HEK293 (cell line): ENCODE results near the gene MLXIPL.
"Not testable (repeated sequence)": the region's sequence is repeated elsewhere in the genome, so short reads cannot be mapped to it uniquely, and the experiment has no call there.

ENCODE experiments used
- CTCF ChIA-PET: fragments of 350-600 bp; formaldehyde crosslinking; extraction: SDS; loops from one replicate; lab custom pipeline; 2021; ENCODE audit warnings: antibody characterized with exemption; lab: Yijun Ruan, JAX
- POLR2A ChIA-PET: fragments of 300-600 bp; formaldehyde crosslinking; extraction: SDS; loops from one replicate; lab custom pipeline; 2020; ENCODE audit warnings: antibody characterized with exemption, inconsistent platforms; lab: Yijun Ruan, JAX
- H3K27ac ChIP-seq: fragments of 200-500 bp; sonication (Bioruptor generic); 2 replicates; pipeline ENCODE4 v1.5.1; 2014; ENCODE audit warnings: low read depth, low read length, control low read depth, inconsistent platforms; ENCODE audit errors: extremely low read depth
- H3K36me3 ChIP-seq, 2 experiments: fragments of 200-500 bp in 1 of 2; sonication (Bioruptor generic) in 1 of 2; 1 replicate in 1 of 2; 2 replicates in 1 of 2; pipeline ENCODE4 v1.5.1; 2014 to 2017; ENCODE audit warnings: inconsistent platforms in 2 of 2, low read length in 2 of 2; ENCODE audit not compliant: control insufficient read depth in 2 of 2, insufficient read depth in 1 of 2
- H3K4me1 ChIP-seq: fragments of 200-500 bp; sonication (Bioruptor generic); 2 replicates; pipeline ENCODE4 v1.5.1; 2014; ENCODE audit warnings: mild to moderate bottlenecking, low read length, inconsistent platforms; ENCODE audit not compliant: control insufficient read depth, insufficient read depth
- H3K4me3 ChIP-seq: 2 replicates; pipeline ENCODE4 v1.5.1; 2011; ENCODE audit warnings: low read depth, mild to moderate bottlenecking, control low read depth, low read length, moderate library complexity
- H3K9me3 ChIP-seq: fragments of 200-500 bp; sonication (Bioruptor generic); 2 replicates; pipeline ENCODE4 v1.5.1; 2014; ENCODE audit warnings: low read depth, low read length, inconsistent platforms; ENCODE audit not compliant: control insufficient read depth, insufficient read depth
- KLF1 ChIP-seq: fragments of 450-650 bp; formaldehyde crosslinking; IDR thresholded peaks from 2 replicates; pipeline ENCODE4 v1.5.1; 2016; ENCODE audit warnings: missing biosample characterization, missing genetic modification characterization
- ZBTB17 ChIP-seq: fragments of 450-650 bp; formaldehyde crosslinking; IDR thresholded peaks from 2 replicates; pipeline ENCODE4 v1.5.1; 2016; ENCODE audit warnings: missing biosample characterization, missing genetic modification characterization
- ZFP37 ChIP-seq: fragments of 450-650 bp; formaldehyde crosslinking; IDR thresholded peaks from 2 replicates; pipeline ENCODE4 v1.5.1; 2016; ENCODE audit warnings: missing biosample characterization, missing genetic modification characterization
- ZFP69B ChIP-seq: fragments of 450-650 bp; formaldehyde crosslinking; IDR thresholded peaks from 2 replicates; pipeline ENCODE4 v1.5.1; 2016; ENCODE audit warnings: missing biosample characterization, missing genetic modification characterization
- ZNF184 ChIP-seq: fragments of 450-650 bp; IDR thresholded peaks from 2 replicates; pipeline ENCODE4 v1.5.1; 2018; ENCODE audit warnings: missing biosample characterization, mild to moderate bottlenecking, missing genetic modification characterization
- ZNF221 ChIP-seq: fragments of 450-650 bp; formaldehyde crosslinking; IDR thresholded peaks from 2 replicates; pipeline ENCODE4 v1.5.1; 2017; ENCODE audit warnings: missing biosample characterization, missing genetic modification characterization, borderline replicate concordance
- ZNF324 ChIP-seq: fragments of 450-650 bp; formaldehyde crosslinking; IDR thresholded peaks from 2 replicates; pipeline ENCODE4 v1.5.1; 2016; ENCODE audit warnings: missing biosample characterization, missing genetic modification characterization
- ZNF366 ChIP-seq: fragments of 450-650 bp; formaldehyde crosslinking; conservative IDR thresholded peaks from 2 replicates; pipeline ENCODE4 v1.5.1; 2016; ENCODE audit warnings: missing biosample characterization, missing genetic modification characterization
- ZNF768 ChIP-seq: fragments of 450-650 bp; formaldehyde crosslinking; IDR thresholded peaks from 2 replicates; pipeline ENCODE4 v1.5.1; 2018; ENCODE audit warnings: missing biosample characterization, mild to moderate bottlenecking, missing genetic modification characterization
- ZNF785 ChIP-seq: fragments of 450-650 bp; formaldehyde crosslinking; IDR thresholded peaks from 2 replicates; pipeline ENCODE4 v1.5.1; 2016; ENCODE audit warnings: missing biosample characterization, missing genetic modification characterization
- TF ChIP-seq, protein P1 (sequence below): fragments of 450-650 bp; formaldehyde crosslinking; IDR thresholded peaks from 2 replicates; pipeline ENCODE4 v1.5.1; 2016; ENCODE audit warnings: missing biosample characterization, missing genetic modification characterization
- TF ChIP-seq, protein P2 (sequence below): fragments of 450-650 bp; formaldehyde crosslinking; IDR thresholded peaks from 2 replicates; pipeline ENCODE4 v1.5.1; 2016; ENCODE audit warnings: missing biosample characterization, missing genetic modification characterization

Gene MLXIPL

DNA sequence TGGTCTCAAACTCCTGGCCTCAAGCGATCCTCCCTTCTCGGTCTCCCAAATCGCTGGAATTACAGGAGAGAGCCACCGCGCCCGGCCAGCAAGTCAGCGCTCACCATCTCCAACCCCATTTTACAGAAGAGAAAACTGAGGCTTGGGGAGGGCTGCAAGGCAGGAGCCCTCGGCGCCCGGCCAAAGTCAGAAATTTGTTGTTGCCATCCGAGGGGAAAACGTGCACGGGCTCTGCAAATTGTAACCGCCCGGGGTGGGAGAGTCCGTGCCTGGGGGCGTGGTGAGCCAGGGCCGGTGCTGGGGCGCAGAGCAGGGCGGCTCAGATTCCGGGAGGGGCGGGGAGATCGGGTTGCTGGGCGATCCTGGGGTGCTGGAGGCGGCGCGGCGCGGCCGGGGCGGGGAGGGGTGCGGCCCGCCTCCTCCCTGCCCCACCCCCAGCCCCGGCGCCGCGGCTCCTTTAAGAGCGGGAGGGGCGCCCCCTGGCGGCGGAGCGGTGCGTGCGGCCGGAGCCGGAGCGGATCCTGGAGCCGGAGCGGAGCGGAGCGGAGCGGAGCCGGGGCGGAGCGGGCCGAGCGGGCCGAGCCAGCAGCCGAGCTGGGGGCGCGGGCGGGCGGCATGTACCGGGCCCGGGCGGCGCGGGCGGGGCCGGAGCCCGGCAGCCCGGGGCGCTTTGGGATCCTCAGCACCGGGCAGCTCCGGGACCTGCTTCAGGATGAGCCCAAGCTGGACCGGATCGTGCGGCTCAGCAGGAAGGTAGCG lies 43.2 kb upstream of the MLXIPL start, which contains the start of gene VPS37D (continued):
- TF ChIP-seq, protein P1, sequence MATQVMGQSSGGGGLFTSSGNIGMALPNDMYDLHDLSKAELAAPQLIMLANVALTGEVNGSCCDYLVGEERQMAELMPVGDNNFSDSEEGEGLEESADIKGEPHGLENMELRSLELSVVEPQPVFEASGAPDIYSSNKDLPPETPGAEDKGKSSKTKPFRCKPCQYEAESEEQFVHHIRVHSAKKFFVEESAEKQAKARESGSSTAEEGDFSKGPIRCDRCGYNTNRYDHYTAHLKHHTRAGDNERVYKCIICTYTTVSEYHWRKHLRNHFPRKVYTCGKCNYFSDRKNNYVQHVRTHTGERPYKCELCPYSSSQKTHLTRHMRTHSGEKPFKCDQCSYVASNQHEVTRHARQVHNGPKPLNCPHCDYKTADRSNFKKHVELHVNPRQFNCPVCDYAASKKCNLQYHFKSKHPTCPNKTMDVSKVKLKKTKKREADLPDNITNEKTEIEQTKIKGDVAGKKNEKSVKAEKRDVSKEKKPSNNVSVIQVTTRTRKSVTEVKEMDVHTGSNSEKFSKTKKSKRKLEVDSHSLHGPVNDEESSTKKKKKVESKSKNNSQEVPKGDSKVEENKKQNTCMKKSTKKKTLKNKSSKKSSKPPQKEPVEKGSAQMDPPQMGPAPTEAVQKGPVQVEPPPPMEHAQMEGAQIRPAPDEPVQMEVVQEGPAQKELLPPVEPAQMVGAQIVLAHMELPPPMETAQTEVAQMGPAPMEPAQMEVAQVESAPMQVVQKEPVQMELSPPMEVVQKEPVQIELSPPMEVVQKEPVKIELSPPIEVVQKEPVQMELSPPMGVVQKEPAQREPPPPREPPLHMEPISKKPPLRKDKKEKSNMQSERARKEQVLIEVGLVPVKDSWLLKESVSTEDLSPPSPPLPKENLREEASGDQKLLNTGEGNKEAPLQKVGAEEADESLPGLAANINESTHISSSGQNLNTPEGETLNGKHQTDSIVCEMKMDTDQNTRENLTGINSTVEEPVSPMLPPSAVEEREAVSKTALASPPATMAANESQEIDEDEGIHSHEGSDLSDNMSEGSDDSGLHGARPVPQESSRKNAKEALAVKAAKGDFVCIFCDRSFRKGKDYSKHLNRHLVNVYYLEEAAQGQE (tag by site-specific recombination), result no peak
- TF ChIP-seq ZNF324 (no peak), ZNF785 (no peak), ZNF768 (tag by site-specific recombination) (no peak), ZBTB17 (tag by site-specific recombination) (peak; percentile 18; the same call in 1 of the 2 replicates), ZNF221 (tag by site-specific recombination) (no peak)
- TF ChIP-seq, protein P2, sequence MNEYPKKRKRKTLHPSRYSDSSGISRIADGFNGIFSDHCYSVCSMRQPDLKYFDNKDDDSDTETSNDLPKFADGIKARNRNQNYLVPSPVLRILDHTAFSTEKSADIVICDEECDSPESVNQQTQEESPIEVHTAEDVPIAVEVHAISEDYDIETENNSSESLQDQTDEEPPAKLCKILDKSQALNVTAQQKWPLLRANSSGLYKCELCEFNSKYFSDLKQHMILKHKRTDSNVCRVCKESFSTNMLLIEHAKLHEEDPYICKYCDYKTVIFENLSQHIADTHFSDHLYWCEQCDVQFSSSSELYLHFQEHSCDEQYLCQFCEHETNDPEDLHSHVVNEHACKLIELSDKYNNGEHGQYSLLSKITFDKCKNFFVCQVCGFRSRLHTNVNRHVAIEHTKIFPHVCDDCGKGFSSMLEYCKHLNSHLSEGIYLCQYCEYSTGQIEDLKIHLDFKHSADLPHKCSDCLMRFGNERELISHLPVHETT (tag by site-specific recombination), result no peak; the same call in 1 of the 2 replicates
- TF ChIP-seq, all 188 proteins: peak for 35

DNA sequence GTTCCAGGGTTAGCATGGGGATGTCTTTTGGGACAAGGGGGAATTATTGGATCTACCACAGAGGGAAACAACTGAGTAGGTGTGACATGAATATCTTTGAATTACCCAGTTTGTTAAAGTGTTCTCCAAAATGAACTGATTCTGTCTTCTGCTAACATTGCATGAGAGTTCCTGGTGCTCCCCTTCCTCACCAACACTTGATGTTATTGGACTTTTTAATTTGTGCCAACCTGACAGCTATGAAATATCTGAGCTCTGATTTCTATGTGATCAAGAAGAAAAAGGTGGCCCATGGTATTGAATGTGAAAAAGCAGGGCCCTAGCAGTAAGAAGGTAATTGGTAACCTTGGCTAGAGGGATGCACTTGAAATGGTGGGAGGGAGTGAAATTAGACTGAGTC lies 38.7 kb upstream of the MLXIPL start:
- H3K4me3 ChIP-seq, result no peak overlapping the region
- H3K36me3 ChIP-seq, result no peaks in the 10 kb centered on the region
- H3K27ac ChIP-seq, result no peak overlapping the region
- no peaks in the 10 kb centered on the region for H3K9me3 ChIP-seq
- CTCF ChIA-PET, result interaction anchor here (0.8 kb wide), 1 partner anchor 47 kb away, joined by 3 read pairs; no protein-coding TSS in a partner anchor
- peak; percentile 100 for TF ChIP-seq ZNF184 (tag by site-specific recombination)
- TF ChIP-seq ZFP37 (tag by site-specific recombination), result no peak
- POLR2A ChIA-PET, result no interaction called here
- no peaks in the 10 kb centered on the region for H3K4me1 ChIP-seq

DNA sequence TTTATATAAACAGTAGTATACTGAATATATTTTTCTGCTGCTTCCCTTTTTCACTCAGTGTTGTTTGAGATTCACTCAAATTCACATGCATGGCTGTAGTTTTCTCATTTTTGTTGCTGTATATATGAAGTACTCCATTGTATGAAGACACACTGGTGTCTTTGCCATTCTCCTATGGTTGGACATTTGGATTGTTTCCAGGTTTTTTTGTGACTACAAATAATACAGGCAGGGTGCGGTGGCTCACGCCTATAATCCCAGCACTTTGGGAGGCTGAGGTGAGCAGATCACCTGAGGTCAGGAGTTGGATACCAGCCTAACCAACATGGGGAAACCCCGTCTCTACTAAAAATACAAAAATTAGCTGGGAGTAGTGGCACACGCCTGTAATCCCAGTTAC lies 36.3 kb upstream of the MLXIPL start:
- CTCF ChIA-PET, result interaction anchor here (0.6 to 1.4 kb wide), 3 partner anchors 27 to 154 kb away, joined by 3 to 5 read pairs (median 5); no protein-coding TSS in a partner anchor
- TF ChIP-seq KLF1 (tag by site-specific recombination), result 0 out of 2 replicates have a peak, but pooled peaks have one; percentile 21
- not testable (repeated sequence) for H3K27ac ChIP-seq

DNA sequence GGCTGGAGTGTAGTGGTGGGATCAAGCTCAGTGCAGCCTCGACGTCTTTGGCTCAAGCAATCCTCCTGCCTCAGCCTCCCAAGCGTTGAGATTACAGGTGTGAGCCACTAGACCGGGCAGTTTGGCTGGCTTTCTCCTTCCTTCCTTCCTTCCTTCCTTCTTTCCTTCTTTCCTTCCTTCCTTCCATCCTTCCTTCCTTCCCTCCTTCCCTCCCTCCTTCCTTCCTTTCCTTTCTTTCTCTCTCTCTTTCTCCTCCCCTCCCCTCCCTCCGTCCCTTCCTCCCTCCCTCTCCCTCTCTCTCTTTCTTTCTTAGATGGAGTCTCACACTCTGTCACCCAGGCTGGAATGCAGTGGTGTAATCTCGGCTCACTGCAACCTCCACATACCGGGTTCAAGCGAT lies 35.7 kb upstream of the MLXIPL start:
- no peak for TF ChIP-seq ZFP69B
- peak; percentile 94 for TF ChIP-seq ZNF366 (tag by site-specific recombination)
- TF ChIP-seq, all 188 proteins: peak for 1
- no peaks in the 10 kb centered on the region for H3K36me3 ChIP-seq
- no peak overlapping the region for H3K4me3 ChIP-seq
- CTCF ChIA-PET, result interaction anchor here (1.4 kb wide), 1 partner anchor 53 kb away, joined by 5 read pairs; no protein-coding TSS in a partner anchor
- no peak overlapping the region for H3K27ac ChIP-seq
- H3K9me3 ChIP-seq, result no peaks in the 10 kb centered on the region
- POLR2A ChIA-PET, result no interaction called here
- H3K4me1 ChIP-seq, result no peaks in the 10 kb centered on the region

More for the DNA sequence above, 36.3 kb upstream of the MLXIPL start:
- H3K4me1 ChIP-seq, POLR2A ChIA-PET, H3K36me3 ChIP-seq, H3K4me3 ChIP-seq, H3K9me3 ChIP-seq: not testable (repeated sequence)
